Activated CD4-positive, alpha-beta T cell treated with anti-CD3 and anti-CD28 coated beads, Interleukin-2, amount 50 U/mL, for 4 hours (primary cell): ENCODE results near the gene UGGT1.
"Not testable (repeated sequence)": the region's sequence is repeated elsewhere in the genome, so short reads cannot be mapped to it uniquely, and the experiment has no call there.

Source experiments
- DNase-seq, 2 experiments: peaks; one replicate each; pipeline ENCODE4 v3.0.0-alpha.2; 2020

Gene UGGT1

GRCh38 chr2:128174067-128174466 lies 83.1 kb downstream of the UGGT1 start:
- not testable (repeated sequence) for DNase-seq

GRCh38 chr2:128177315-128177714 lies 86.3 kb downstream of the UGGT1 start:
- no peak for DNase-seq

- no peak for DNase-seq
These were observed 87.2 kb downstream of the UGGT1 start for GRCh38 chr2:128178149-128178649.

- DNase-seq = peak; percentile 21 to 27
These were observed 87.9 kb downstream of the UGGT1 start for GRCh38 chr2:128178650-128179460.

GRCh38 chr2:128179461-128179755 lies 88.4 kb downstream of the UGGT1 start:
- DNase-seq = no peak

- DNase-seq = no peak
These were observed 89.0 kb downstream of the UGGT1 start for GRCh38 chr2:128180031-128180430.

GRCh38 chr2:128185576-128185975 lies 94.6 kb downstream of the UGGT1 start:
- DNase-seq = no peak

- no peak for DNase-seq
These were observed 96.1 kb downstream of the UGGT1 start for GRCh38 chr2:128187032-128187654.

- DNase-seq = no peak
These were observed 104.5 kb downstream of the UGGT1 start for GRCh38 chr2:128195435-128195984.

GRCh38 chr2:128196026-128196425 lies 105.0 kb downstream of the UGGT1 start:
- no peak for DNase-seq

GRCh38 chr2:128196471-128196931 lies 105.5 kb downstream of the UGGT1 start:
- no peak for DNase-seq

- DNase-seq = no peak
These were observed 106.1 kb downstream of the UGGT1 start for GRCh38 chr2:128197059-128197458.

- no peak for DNase-seq
These were observed 107.7 kb downstream of the UGGT1 start for GRCh38 chr2:128198656-128199055.

GRCh38 chr2:128199141-128199540 lies 108.1 kb downstream of the UGGT1 start:
- no peak for DNase-seq

- no peak for DNase-seq
These were observed 111.8 kb downstream of the UGGT1 start for GRCh38 chr2:128202791-128203190.

- DNase-seq = no peak
These were observed 115.2 kb downstream of the UGGT1 start for GRCh38 chr2:128206245-128206644.

GRCh38 chr2:128208023-128208422 lies 117.0 kb downstream of the UGGT1 start:
- no peak for DNase-seq

- not testable (repeated sequence) for DNase-seq
These were observed 117.8 kb downstream of the UGGT1 start for GRCh38 chr2:128208631-128209324.

- DNase-seq = no peak
These were observed 123.3 kb downstream of the UGGT1 start for GRCh38 chr2:128214251-128214650.

GRCh38 chr2:128214866-128215460 lies 124.0 kb downstream of the UGGT1 start:
- no peak for DNase-seq

GRCh38 chr2:128215897-128216642 lies 125.1 kb downstream of the UGGT1 start:
- no peak for DNase-seq

- no peak for DNase-seq
These were observed 126.7 kb downstream of the UGGT1 start for GRCh38 chr2:128217671-128218070.
